SK-N-SH (cell line): ENCODE data around the gene CPAMD8.

ENCODE experiments used
- CTCF ChIP-seq: fragments of 200-600 bp; sonication (generic); IDR thresholded peaks from 2 replicates; pipeline ENCODE4 v1.6.1; 2017; ENCODE audit warnings: antibody characterized with exemption, mild to moderate bottlenecking, moderate library complexity
- ELF1 ChIP-seq: IDR thresholded peaks from 2 replicates; pipeline ENCODE4 v1.4.0; 2012
- EP300 ChIP-seq, 2 experiments: IDR thresholded peaks; 2 replicates each; pipeline versions ENCODE4 v1.4.0 to v1.6.1; 2012; ENCODE audit warnings: borderline replicate concordance in 1 of 2, low read depth in 1 of 2, low read length in 1 of 2
- FOSL2 ChIP-seq: IDR thresholded peaks from 2 replicates; pipeline ENCODE4 v1.4.0; 2012; ENCODE audit warnings: low read depth, mild to moderate bottlenecking, moderate library complexity, borderline replicate concordance
- MAX ChIP-seq: IDR thresholded peaks from 2 replicates; pipeline ENCODE4 v1.4.0; 2012; ENCODE audit warnings: low read depth
- NFIC ChIP-seq: IDR thresholded peaks from 2 replicates; pipeline ENCODE4 v1.4.0; 2012; ENCODE audit warnings: borderline replicate concordance
- POLR2AphosphoS5 ChIP-seq: IDR thresholded peaks from 2 replicates; pipeline ENCODE4 v1.6.1; 2012; ENCODE audit warnings: low read depth, low read length
- RAD21 ChIP-seq: IDR thresholded peaks from 2 replicates; pipeline ENCODE4 v1.6.1; 2012; ENCODE audit warnings: mild to moderate bottlenecking, low read length
- REST ChIP-seq: IDR thresholded peaks from 2 replicates; pipeline ENCODE4 v1.6.1; 2012; ENCODE audit warnings: mild to moderate bottlenecking, low read depth, low read length, moderate library complexity
- TEAD4 ChIP-seq: IDR thresholded peaks from 2 replicates; pipeline ENCODE4 v1.4.0; 2012; ENCODE audit warnings: mild to moderate bottlenecking, borderline replicate concordance; ENCODE audit not compliant: insufficient read depth
- USF2 ChIP-seq: fragments of 150-350 bp; IDR thresholded peaks from 2 replicates; pipeline ENCODE4 v1.6.1; 2017; ENCODE audit warnings: antibody characterized with exemption, low read length, low read depth, borderline replicate concordance
- YY1 ChIP-seq: IDR thresholded peaks from 2 replicates; pipeline ENCODE4 v1.4.0; 2012; ENCODE audit warnings: low read depth, mild to moderate bottlenecking
- ZBTB33 ChIP-seq: IDR thresholded peaks from 2 replicates; pipeline ENCODE4 v1.4.0; 2012; ENCODE audit warnings: low read depth, borderline replicate concordance

GRCh38 chr19:16927883-16928282 lies 98.7 kb downstream of the CPAMD8 start:
- no peak for TF ChIP-seq USF2
- TF ChIP-seq CTCF = no peak
- TF ChIP-seq ZBTB33 = no peak
- TF ChIP-seq TEAD4 = no peak
- no peak for TF ChIP-seq MAX
- no peak for TF ChIP-seq FOSL2
- no peak for TF ChIP-seq REST
- no peak for TF ChIP-seq NFIC
- TF ChIP-seq EP300 (IDR thresholded peaks at IDR 0.05; ENCODE audit: borderline replicate concordance in 1 of 2, low read depth in 1 of 2, low read length in 1 of 2) = no peak
- no peak for TF ChIP-seq ELF1
- no peak for TF ChIP-seq YY1
- TF ChIP-seq POLR2AphosphoS5 = no peak
- TF ChIP-seq RAD21 = no peak
